GM21515 (cell line): ENCODE data around the gene CREBBP.

Experiments
- ATAC-seq: cut with Tn5 transposase; IDR thresholded peaks from one replicate; pipeline ENCODE4 v1.9.1; 2021; ENCODE audit not compliant: unreplicated experiment

Gene CREBBP

GRCh38 chr16:3769013-3769412 lies 111.5 kb downstream of the CREBBP start:
- no peak for ATAC-seq

GRCh38 chr16:3767333-3767986 lies 113.1 kb downstream of the CREBBP start:
- ATAC-seq: no peak

GRCh38 chr16:3766177-3766576 lies 114.3 kb downstream of the CREBBP start:
- no peak for ATAC-seq

- no peak for ATAC-seq
Observed at GRCh38 chr16:3764409-3764808, 116.1 kb downstream of the CREBBP start.

GRCh38 chr16:3762107-3762750 lies 118.3 kb downstream of the CREBBP start:
- ATAC-seq: no peak

- no peak for ATAC-seq
Observed at GRCh38 chr16:3761375-3762106, 119.0 kb downstream of the CREBBP start.

- ATAC-seq: no peak
Observed at GRCh38 chr16:3760518-3760917, 120.0 kb downstream of the CREBBP start.

GRCh38 chr16:3759736-3760135 lies 120.8 kb downstream of the CREBBP start:
- ATAC-seq: no peak

- ATAC-seq: no peak
Observed at GRCh38 chr16:3756113-3756512, 124.4 kb downstream of the CREBBP start.

- no peak for ATAC-seq
Observed at GRCh38 chr16:3755249-3755648, 125.3 kb downstream of the CREBBP start.

GRCh38 chr16:3754772-3755171 lies 125.7 kb downstream of the CREBBP start:
- ATAC-seq: no peak

- ATAC-seq: no peak
Observed at GRCh38 chr16:3754081-3754703, 126.3 kb downstream of the CREBBP start.

GRCh38 chr16:3752984-3753383 lies 127.5 kb downstream of the CREBBP start:
- no peak for ATAC-seq

GRCh38 chr16:3751878-3752277 lies 128.6 kb downstream of the CREBBP start:
- ATAC-seq: no peak

- no peak for ATAC-seq
Observed at GRCh38 chr16:3748307-3748706, 132.2 kb downstream of the CREBBP start.

- no peak for ATAC-seq
Observed at GRCh38 chr16:3745751-3746355, 134.7 kb downstream of the CREBBP start.

GRCh38 chr16:3744018-3744417 lies 136.5 kb downstream of the CREBBP start:
- no peak for ATAC-seq

- ATAC-seq: no peak
Observed at GRCh38 chr16:3740934-3741333, 139.6 kb downstream of the CREBBP start.

- no peak for ATAC-seq
Observed at GRCh38 chr16:3740186-3740585, 140.3 kb downstream of the CREBBP start.

- no peak for ATAC-seq
Observed at GRCh38 chr16:3739636-3740035, 140.9 kb downstream of the CREBBP start.

GRCh38 chr16:3738541-3738940 lies 142.0 kb downstream of the CREBBP start:
- ATAC-seq: no peak
